Osteoblast (primary cell): ENCODE measurements around the gene OR2J1. TPM values are rescaled to one million over a fixed set of nuclear protein-coding genes. Genes with fewer than 3 reads are reported as not detected.
"Not testable (repeated sequence)": the region's sequence is repeated elsewhere in the genome, so short reads cannot be mapped to it uniquely, and the experiment has no call there.

Source experiments
- DNase-seq: peaks from one replicate; pipeline ENCODE4 v3.0.0; 2011; ENCODE audit warnings: low spot score, mixed read lengths; ENCODE audit not compliant: insufficient read length; ENCODE audit errors: missing footprints
- H2AFZ ChIP-seq: 2 replicates; pipeline ENCODE4 v1.6.0; 2011; ENCODE audit warnings: mild to moderate bottlenecking, low read length
- H3K27ac ChIP-seq: 2 replicates; pipeline ENCODE4 v1.5.1; 2011; ENCODE audit warnings: mild to moderate bottlenecking, low read depth, low read length, moderate library complexity
- H3K27me3 ChIP-seq: 2 replicates; pipeline ENCODE4 v1.6.0; 2012; ENCODE audit warnings: mild to moderate bottlenecking, control low read depth, inconsistent platforms, low read length, moderate library complexity; ENCODE audit not compliant: insufficient read depth
- H3K36me3 ChIP-seq: 2 replicates; pipeline ENCODE4 v1.5.1; 2011; ENCODE audit warnings: mild to moderate bottlenecking, low read length, control low read depth, moderate library complexity; ENCODE audit not compliant: insufficient read depth
- H3K4me1 ChIP-seq: 2 replicates; pipeline ENCODE4 v1.5.1; 2011; ENCODE audit warnings: mild to moderate bottlenecking, low read length, control low read depth, moderate library complexity; ENCODE audit not compliant: insufficient read depth
- H3K4me2 ChIP-seq: 2 replicates; pipeline ENCODE4 v1.6.0; 2011; ENCODE audit warnings: mild to moderate bottlenecking, low read length; ENCODE audit not compliant: insufficient read depth
- H3K4me3 ChIP-seq: fragments of 200-600 bp; sonication (generic); 3 replicates; pipeline ENCODE4 v1.5.1; 2012; ENCODE audit warnings: mild to moderate bottlenecking, low read length, inconsistent platforms; ENCODE audit not compliant: insufficient read depth
- H3K79me2 ChIP-seq: 2 replicates; pipeline ENCODE4 v1.6.0; 2012; ENCODE audit warnings: mild to moderate bottlenecking, low read length, control low read depth, inconsistent platforms; ENCODE audit not compliant: insufficient read depth
- H3K9me3 ChIP-seq: 2 replicates; pipeline ENCODE4 v1.5.1; 2011; ENCODE audit warnings: low read depth, low read length, control low read depth
- H4K20me1 ChIP-seq: 2 replicates; pipeline ENCODE4 v1.6.0; 2012; ENCODE audit warnings: mild to moderate bottlenecking, low read length, control low read depth; ENCODE audit not compliant: insufficient read depth
- CTCF ChIP-seq: IDR thresholded peaks from 2 replicates; pipeline ENCODE4 v1.5.1; 2011; ENCODE audit warnings: mild to moderate bottlenecking, low read depth, low read length, moderate library complexity; ENCODE audit errors: extremely low read depth
- total RNA-seq: library from RNA; depleted of rRNA; stranded (reverse); fragments of >200 nt; gene quantifications from 2 replicates; pipeline ENCODE4 v1.2.3, GENCODE V29; 2012

Gene OR2J1
- total RNA-seq, 1 donor, result not detected

DNA sequence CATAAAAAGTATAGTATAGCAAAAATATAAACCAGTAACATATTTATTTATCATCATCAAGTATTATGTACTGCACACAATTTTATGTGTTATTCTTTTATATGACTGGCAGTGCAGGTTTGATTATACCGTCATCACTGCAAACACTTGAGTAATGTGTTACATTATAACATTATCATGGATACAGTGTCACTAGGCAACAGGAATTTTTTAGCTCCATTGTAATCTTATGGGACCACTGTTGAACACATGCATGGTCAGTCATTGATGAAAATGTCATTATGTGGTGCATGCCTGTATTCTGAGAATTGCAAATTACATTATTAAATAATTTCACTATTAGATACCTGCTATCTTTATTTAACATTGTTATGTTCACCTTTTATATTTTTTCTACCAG, 42.3 kb downstream of the OR2J1 start:
- H2AFZ ChIP-seq, result no peak overlapping the region
- H3K79me2 ChIP-seq, result no peaks in the 10 kb centered on the region
- H3K4me1 ChIP-seq, result no peaks in the 10 kb centered on the region
- TF ChIP-seq CTCF, result no peak
- H3K36me3 ChIP-seq, result no peaks in the 10 kb centered on the region
- no peaks in the 10 kb centered on the region for H3K9me3 ChIP-seq
- H3K27ac ChIP-seq, result no peak overlapping the region
- no peak for DNase-seq
- no peak overlapping the region for H3K4me2 ChIP-seq
- H3K27me3 ChIP-seq, result no peaks in the 10 kb centered on the region
- no peaks in the 10 kb centered on the region for H4K20me1 ChIP-seq
- no peak overlapping the region for H3K4me3 ChIP-seq

GRCh38 chr6:29142309-29142708, 43.0 kb downstream of the OR2J1 start:
- no peak overlapping the region for H3K27ac ChIP-seq
- no peaks in the 10 kb centered on the region for H3K4me1 ChIP-seq

DNA sequence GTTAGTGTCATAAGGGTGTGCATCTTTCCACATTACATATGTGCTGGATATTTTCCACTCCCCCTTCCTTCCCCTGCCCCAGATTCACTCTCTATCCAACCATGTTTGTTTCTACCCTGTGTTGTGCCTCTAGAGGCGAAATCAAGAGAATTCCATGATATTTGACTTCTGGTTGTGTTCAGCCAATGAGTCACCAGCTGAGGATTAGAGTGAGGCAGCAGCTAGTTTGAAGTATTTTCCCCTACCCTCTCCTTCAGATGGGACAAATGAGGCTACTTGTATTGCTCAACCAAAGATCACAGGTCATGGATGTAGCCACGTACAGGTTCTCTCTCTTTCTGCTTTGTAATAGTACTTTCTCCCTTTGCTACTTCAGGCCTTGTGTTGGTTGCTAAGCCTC, 46.9 kb downstream of the OR2J1 start:
- no peak for DNase-seq
- Histone ChIP-seq H3K4me2 (no peak overlapping the region), H3K36me3 (no peaks in the 10 kb centered on the region), H3K27ac (no peak overlapping the region), H4K20me1 (no peaks in the 10 kb centered on the region), H3K9me3 (no peaks in the 10 kb centered on the region), H3K79me2 (no peaks in the 10 kb centered on the region), H3K27me3 (no peaks in the 10 kb centered on the region), H3K4me3 (no peak overlapping the region), H3K4me1 (no peaks in the 10 kb centered on the region), H2AFZ (no peak overlapping the region)
- no peak for TF ChIP-seq CTCF

More at GRCh38 chr6:29142309-29142708, 43.0 kb downstream of the OR2J1 start:
- Histone ChIP-seq H3K4me2 (no peak overlapping the region), H3K36me3 (no peaks in the 10 kb centered on the region), H2AFZ (no peak overlapping the region), H4K20me1 (no peaks in the 10 kb centered on the region), H3K9me3 (no peaks in the 10 kb centered on the region), H3K4me3 (no peak overlapping the region), H3K79me2 (no peaks in the 10 kb centered on the region), H3K27me3 (no peaks in the 10 kb centered on the region)
- no peak for DNase-seq
- TF ChIP-seq CTCF, result no peak

DNA sequence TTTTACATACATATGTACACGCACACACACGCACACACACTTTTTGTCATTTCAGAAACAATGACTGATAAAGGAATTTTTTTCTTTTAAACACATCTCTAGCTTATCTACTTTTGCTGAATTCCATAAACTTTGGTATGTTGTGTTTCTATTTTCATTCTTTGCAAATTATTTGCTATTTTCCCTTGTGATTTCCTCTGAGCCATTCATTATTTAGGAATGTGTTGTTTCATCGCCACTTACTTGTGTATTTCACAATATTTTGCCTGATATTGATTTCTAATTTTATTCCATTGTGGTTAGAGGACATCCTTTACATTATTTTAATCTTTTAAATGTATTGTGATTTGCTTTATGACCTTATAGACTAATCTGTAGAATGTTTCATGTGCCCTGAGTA, 47.8 kb downstream of the OR2J1 start:
- Histone ChIP-seq H3K79me2 (no peaks in the 10 kb centered on the region), H4K20me1 (no peaks in the 10 kb centered on the region), H3K27me3 (no peaks in the 10 kb centered on the region), H3K4me1 (no peaks in the 10 kb centered on the region), H3K36me3 (no peaks in the 10 kb centered on the region), H3K4me2 (no peak overlapping the region), H3K9me3 (no peaks in the 10 kb centered on the region), H2AFZ (no peak overlapping the region), H3K27ac (no peak overlapping the region), H3K4me3 (no peak overlapping the region)
- DNase-seq, result no peak
- no peak for TF ChIP-seq CTCF

GRCh38 chr6:29149444-29149843, 50.2 kb downstream of the OR2J1 start:
- DNase-seq, H3K27me3 ChIP-seq, H3K4me1 ChIP-seq, H3K4me2 ChIP-seq, H2AFZ ChIP-seq, H3K36me3 ChIP-seq, H3K9me3 ChIP-seq, H3K27ac ChIP-seq, H3K79me2 ChIP-seq, H3K4me3 ChIP-seq, H4K20me1 ChIP-seq: not testable (repeated sequence)
